H9 (cell line): ENCODE results near the gene ZNF488. TPM values are rescaled to one million over a fixed set of nuclear protein-coding genes. Genes with fewer than 3 reads are reported as not detected.

Experiments used
- DNase-seq: peaks from one replicate; pipeline ENCODE4 v3.0.0-alpha.2; 2017
- H2AFZ ChIP-seq: one replicate; pipeline ENCODE4 v1.6.1; 2013; ENCODE audit warnings: mild to moderate bottlenecking, low read length, control low read depth, moderate library complexity
- H2AK5ac ChIP-seq: 2 replicates; pipeline ENCODE4 v1.6.1; 2013; ENCODE audit warnings: low read length, control low read depth, mixed read lengths; ENCODE audit not compliant: insufficient read length
- H2BK120ac ChIP-seq: one replicate; pipeline ENCODE4 v1.6.1; 2013; ENCODE audit warnings: low read depth, mild to moderate bottlenecking, low read length, control low read depth, inconsistent platforms; ENCODE audit not compliant: poor library complexity, severe bottlenecking
- H2BK12ac ChIP-seq: 2 replicates; pipeline ENCODE4 v1.6.1; 2013; ENCODE audit warnings: low read length, control low read depth, mixed read lengths, low read depth; ENCODE audit not compliant: insufficient read length
- H2BK15ac ChIP-seq: 2 replicates; pipeline ENCODE4 v1.6.1; 2013; ENCODE audit warnings: low read depth, low read length, control low read depth
- H2BK20ac ChIP-seq: one replicate; pipeline ENCODE4 v1.6.1; 2013; ENCODE audit warnings: low read depth, mild to moderate bottlenecking, low read length, control low read depth, inconsistent platforms; ENCODE audit not compliant: poor library complexity, severe bottlenecking
- H2BK5ac ChIP-seq: 2 replicates; pipeline ENCODE4 v1.6.1; 2013; ENCODE audit warnings: low read length, control low read depth, mixed read lengths; ENCODE audit not compliant: insufficient read length
- H3K14ac ChIP-seq: 2 replicates; pipeline ENCODE4 v1.6.1; 2013; ENCODE audit warnings: low read length, control low read depth; ENCODE audit not compliant: insufficient read depth
- H3K18ac ChIP-seq: 2 replicates; pipeline ENCODE4 v1.6.1; 2013; ENCODE audit warnings: low read depth, mild to moderate bottlenecking, mixed read lengths, low read length, control low read depth; ENCODE audit not compliant: insufficient read length
- H3K23ac ChIP-seq: 2 replicates; pipeline ENCODE4 v1.6.1; 2013; ENCODE audit warnings: low read length, control low read depth, mixed read lengths, low read depth; ENCODE audit not compliant: insufficient read length
- H3K23me2 ChIP-seq: 2 replicates; pipeline ENCODE4 v1.6.1; 2013; ENCODE audit warnings: low read depth, mild to moderate bottlenecking, mixed read lengths, low read length, control low read depth; ENCODE audit not compliant: insufficient read length, poor library complexity, severe bottlenecking
- H3K27ac ChIP-seq: 2 replicates; pipeline ENCODE4 v1.5.1; 2013; ENCODE audit warnings: low read length, control low read depth, mixed read lengths, low read depth; ENCODE audit not compliant: insufficient read length
- H3K27me3 ChIP-seq: 2 replicates; pipeline ENCODE4 v1.6.1; 2013; ENCODE audit warnings: low read length, control low read depth, inconsistent platforms; ENCODE audit not compliant: insufficient read depth
- H3K4ac ChIP-seq: 2 replicates; pipeline ENCODE4 v1.6.1; 2013; ENCODE audit warnings: low read depth, mild to moderate bottlenecking, control low read depth, inconsistent platforms, low read length, moderate library complexity
- H3K4me1 ChIP-seq: 2 replicates; pipeline ENCODE4 v1.6.1; 2013; ENCODE audit warnings: low read length, control low read depth, inconsistent platforms; ENCODE audit not compliant: insufficient read depth
- H3K4me2 ChIP-seq: 2 replicates; pipeline ENCODE4 v1.6.1; 2013; ENCODE audit warnings: low read length, control low read depth, mixed read lengths; ENCODE audit not compliant: insufficient read length, insufficient read depth
- H3K56ac ChIP-seq: 2 replicates; pipeline ENCODE4 v1.6.1; 2013; ENCODE audit warnings: low read depth, mild to moderate bottlenecking, mixed read lengths, low read length, control low read depth; ENCODE audit not compliant: insufficient read length
- H3K79me1 ChIP-seq: 2 replicates; pipeline ENCODE4 v1.6.1; 2013; ENCODE audit warnings: low read depth, mild to moderate bottlenecking, moderate library complexity, low read length, control low read depth, inconsistent platforms; ENCODE audit not compliant: insufficient read depth, poor library complexity, severe bottlenecking
- H3K79me2 ChIP-seq: 2 replicates; pipeline ENCODE4 v1.6.1; 2013; ENCODE audit warnings: low read length, control low read depth, inconsistent platforms; ENCODE audit not compliant: insufficient read depth
- H3K9ac ChIP-seq: 2 replicates; pipeline ENCODE4 v1.6.1; 2013; ENCODE audit warnings: low read length, control low read depth, mixed read lengths; ENCODE audit not compliant: insufficient read length; ENCODE audit errors: extremely low read depth
- H3K9me3 ChIP-seq: one replicate; pipeline ENCODE4 v1.6.1; 2013; ENCODE audit warnings: low read depth, low read length, inconsistent platforms; ENCODE audit not compliant: control insufficient read depth
- H3T11ph ChIP-seq: one replicate; pipeline ENCODE4 v1.6.1; 2013; ENCODE audit warnings: mild to moderate bottlenecking, low read length, control low read depth, inconsistent platforms
- H4K20me1 ChIP-seq: one replicate; pipeline ENCODE4 v1.6.1; 2013; ENCODE audit not compliant: control insufficient read depth, insufficient read length, insufficient read depth
- H4K5ac ChIP-seq: 2 replicates; pipeline ENCODE4 v1.6.1; 2013; ENCODE audit warnings: low read depth, mild to moderate bottlenecking, mixed read lengths, low read length, control low read depth; ENCODE audit not compliant: insufficient read length
- H4K8ac ChIP-seq: replicated peaks from 2 replicates; pipeline ENCODE4 v1.6.1; 2013; ENCODE audit warnings: low read length, control low read depth, mixed read lengths, low read depth; ENCODE audit not compliant: insufficient read length
- H4K91ac ChIP-seq: 2 replicates; pipeline ENCODE4 v1.6.1; 2013; ENCODE audit warnings: low read depth, mild to moderate bottlenecking, moderate library complexity, mixed read lengths, low read length, control low read depth; ENCODE audit not compliant: insufficient read length
- H3K27ac Mint-ChIP-seq, 3 experiments: 2 replicates in 2 of 3; 3 replicates in 1 of 3; pipeline ENCODE4 v1.8.0; 2020 to 2021; ENCODE audit warnings: mixed read lengths in 3 of 3, mild to moderate bottlenecking in 1 of 3, moderate library complexity in 1 of 3
- H3K27me3 Mint-ChIP-seq: 2 replicates; pipeline ENCODE4 v1.8.0; 2021; ENCODE audit warnings: low read depth, mild to moderate bottlenecking, moderate library complexity, mixed read lengths
- H3K36me3 Mint-ChIP-seq, 3 experiments: 2 replicates in 2 of 3; 3 replicates in 1 of 3; pipeline ENCODE4 v1.8.0; 2020 to 2021; ENCODE audit warnings: low read depth in 3 of 3, mixed read lengths in 3 of 3; ENCODE audit not compliant: insufficient read depth in 1 of 3
- H3K4me1 Mint-ChIP-seq, 2 experiments: 2 replicates each; pipeline ENCODE4 v1.8.0; 2020; ENCODE audit warnings: mixed read lengths in 2 of 2
- H3K4me3 Mint-ChIP-seq, 2 experiments: 2 replicates in 1 of 2; 3 replicates in 1 of 2; pipeline ENCODE4 v1.8.0; 2020 to 2021; ENCODE audit warnings: mild to moderate bottlenecking in 2 of 2, mixed read lengths in 2 of 2, moderate library complexity in 1 of 2
- H3K9me3 Mint-ChIP-seq, 2 experiments: 2 replicates in 1 of 2; 3 replicates in 1 of 2; pipeline ENCODE4 v1.8.0; 2020; ENCODE audit warnings: mild to moderate bottlenecking in 2 of 2, mixed read lengths in 2 of 2, moderate library complexity in 1 of 2
- WGBS: extraction: QIAGEN DNeasy Blood & Tissue Kit; methylation state at CpG from one replicate; pipeline ENCODE4 v1.1.7; 2013; ENCODE audit warnings: missing lambda C conversion rate, low lambda C conversion rate, mixed read lengths; ENCODE audit not compliant: insufficient read length; ENCODE audit errors: extremely low coverage; 5-methylcytosine and 5-hydroxymethylcytosine counted together
- total RNA-seq: library from RNA; stranded (reverse); gene quantifications from 2 replicates; pipeline ENCODE4 v1.2.1, GENCODE V29; 2021
- TF ChIP-seq, protein P1 (sequence below): fragments of 200-600 bp; sonication (generic); conservative IDR thresholded peaks from 3 replicates; pipeline ENCODE4 v1.8.0; 2021; ENCODE audit warnings: antibody characterized with exemption, mild to moderate bottlenecking

Gene ZNF488
- total RNA-seq, 1 experiment from 2014 or later, result 2.9 TPM

- no peak for DNase-seq
- Histone ChIP-seq H3K23ac (no peak overlapping the region), H3K9ac (no peak overlapping the region), H3K14ac (no peak overlapping the region; the same call in 1 of the 2 replicates), H3T11ph (no peak overlapping the region), H3K23me2 (no peaks in the 10 kb centered on the region), H4K91ac (no peak overlapping the region), H3K18ac (no peak overlapping the region), H2BK5ac (no peak overlapping the region), H2BK12ac (no peak overlapping the region), H3K4ac (no peak overlapping the region), H2BK120ac (no peak overlapping the region), H4K8ac (no peak overlapping the region), H2AFZ (no peak overlapping the region), H3K4me2 (no peak overlapping the region), H2BK15ac (no peak overlapping the region), H3K79me1 (no peaks in the 10 kb centered on the region), H3K27ac (no peak overlapping the region), H4K20me1 (no peaks in the 10 kb centered on the region), H3K56ac (no peak overlapping the region), H3K4me1 (no peaks in the 10 kb centered on the region; the same call in 1 of the 2 replicates), H3K79me2 (no peaks in the 10 kb centered on the region), H3K9me3 (no peaks in the 10 kb centered on the region), H3K27me3 (no peaks in the 10 kb centered on the region), H2AK5ac (no peak overlapping the region), H4K5ac (no peak overlapping the region), H2BK20ac (no peak overlapping the region)
- Mint-ChIP-seq H3K27ac (no peak overlapping the region), H3K4me1 (peaks cover 5 to 6% of the 10 kb centered on the region in 2 experiments), H3K27me3 (peaks cover 7% of the 10 kb centered on the region), H3K36me3 (no peaks in the 10 kb centered on the region), H3K9me3 (no peaks in the 10 kb centered on the region), H3K4me3 (no peak overlapping the region)
- no CpG with 5 or more reads among the region's 15 CpGs for WGBS
- TF ChIP-seq, protein P1, sequence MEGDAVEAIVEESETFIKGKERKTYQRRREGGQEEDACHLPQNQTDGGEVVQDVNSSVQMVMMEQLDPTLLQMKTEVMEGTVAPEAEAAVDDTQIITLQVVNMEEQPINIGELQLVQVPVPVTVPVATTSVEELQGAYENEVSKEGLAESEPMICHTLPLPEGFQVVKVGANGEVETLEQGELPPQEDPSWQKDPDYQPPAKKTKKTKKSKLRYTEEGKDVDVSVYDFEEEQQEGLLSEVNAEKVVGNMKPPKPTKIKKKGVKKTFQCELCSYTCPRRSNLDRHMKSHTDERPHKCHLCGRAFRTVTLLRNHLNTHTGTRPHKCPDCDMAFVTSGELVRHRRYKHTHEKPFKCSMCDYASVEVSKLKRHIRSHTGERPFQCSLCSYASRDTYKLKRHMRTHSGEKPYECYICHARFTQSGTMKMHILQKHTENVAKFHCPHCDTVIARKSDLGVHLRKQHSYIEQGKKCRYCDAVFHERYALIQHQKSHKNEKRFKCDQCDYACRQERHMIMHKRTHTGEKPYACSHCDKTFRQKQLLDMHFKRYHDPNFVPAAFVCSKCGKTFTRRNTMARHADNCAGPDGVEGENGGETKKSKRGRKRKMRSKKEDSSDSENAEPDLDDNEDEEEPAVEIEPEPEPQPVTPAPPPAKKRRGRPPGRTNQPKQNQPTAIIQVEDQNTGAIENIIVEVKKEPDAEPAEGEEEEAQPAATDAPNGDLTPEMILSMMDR, result no peak
These were observed 25.2 kb upstream of the ZNF488 start for GRCh38 chr10:47409171-47409865.
